ENCODE results near the gene NTM.

GRCh38 chr11:131334601-131335000 is 35.8 kb upstream of the NTM start:
- TF ChIP-seq CTCF (IDR thresholded peaks at IDR 0.05; ENCODE audit: insufficient read depth, low read length) (no peak), POLR2AphosphoS5 (IDR thresholded peaks at IDR 0.05; ENCODE audit: low read depth) (no peak), GABPA (IDR thresholded peaks at IDR 0.05; ENCODE audit: low read depth) (no peak), REST (IDR thresholded peaks at IDR 0.05; ENCODE audit: insufficient replicate concordance, low read depth) (no peak), SPI1 (IDR thresholded peaks at IDR 0.05; ENCODE audit: borderline replicate concordance, low read depth) (no peak)
